Panc1 (cell line): ENCODE results near the gene FGD3. TPM values are rescaled to one million over a fixed set of nuclear protein-coding genes. Genes with fewer than 3 reads are reported as not detected.

ENCODE experiments used
- ATAC-seq: fragments of 200-7000 bp; cut with Tn5 transposase; 2 replicates; pipeline ENCODE4 v1.9.1; 2020; ENCODE audit warnings: mild to moderate bottlenecking, moderate library complexity
- BruUV-seq: library from RNA; stranded (reverse); fragments of 400-500 nt; replicated peaks from 2 replicates; lab custom pipeline; 2021; lab: Mats Ljungman, UMichigan
- CTCF ChIA-PET: fragments of 300-600 bp; sonication (Branson Sonifier 250); formaldehyde crosslinking; loops from one replicate; lab custom pipeline; 2022; ENCODE audit warnings: antibody characterized with exemption; lab: Charles Lee
- POLR2A ChIA-PET: fragments of 300-600 bp; sonication (Branson Sonifier 250); formaldehyde crosslinking; loops from one replicate; lab custom pipeline; 2022; ENCODE audit warnings: antibody characterized with exemption; lab: Charles Lee
- DNase-seq: peaks from one replicate; pipeline ENCODE4 v3.0.0-alpha.2; 2010; ENCODE audit warnings: low read depth, low spot score
- H3K27ac ChIP-seq: 2 replicates; pipeline ENCODE4 v1.5.1; 2011; ENCODE audit warnings: mild to moderate bottlenecking, low read length, inconsistent platforms
- H3K27me3 ChIP-seq: fragments of 200-500 bp; sonication (Bioruptor generic); 2 replicates; pipeline ENCODE4 v1.6.0; 2014; ENCODE audit warnings: low read length, inconsistent platforms; ENCODE audit not compliant: control insufficient read depth, insufficient read depth
- H3K36me3 ChIP-seq: fragments of 200-500 bp; sonication (Bioruptor generic); 2 replicates; pipeline ENCODE4 v1.5.1; 2014; ENCODE audit warnings: inconsistent platforms, mild to moderate bottlenecking, low read length, moderate library complexity; ENCODE audit not compliant: control insufficient read depth, insufficient read depth
- H3K4me1 ChIP-seq: 2 replicates; pipeline ENCODE4 v1.5.1; 2011; ENCODE audit warnings: inconsistent platforms, mild to moderate bottlenecking, low read length, moderate library complexity; ENCODE audit not compliant: control insufficient read depth, insufficient read depth
- H3K4me3 ChIP-seq, 2 experiments: 2 replicates each; pipeline ENCODE4 v1.5.1; 2011 to 2012; ENCODE audit warnings: low read depth in 2 of 2, low read length in 2 of 2, mild to moderate bottlenecking in 2 of 2, inconsistent platforms in 1 of 2, moderate library complexity in 1 of 2
- H3K9me3 ChIP-seq: fragments of 200-500 bp; sonication (Bioruptor generic); 2 replicates; pipeline ENCODE4 v1.5.1; 2014; ENCODE audit warnings: low read depth, mild to moderate bottlenecking, inconsistent platforms, low read length, moderate library complexity; ENCODE audit not compliant: control insufficient read depth, insufficient read depth
- CTCF ChIP-seq: fragments of 450-650 bp; IDR thresholded peaks from 2 replicates; pipeline ENCODE4 v1.5.1; 2017; ENCODE audit warnings: mild to moderate bottlenecking
- POLR2AphosphoS5 ChIP-seq: IDR thresholded peaks from 2 replicates; pipeline ENCODE4 v1.6.1; 2012; ENCODE audit warnings: mild to moderate bottlenecking, low read depth, low read length, moderate library complexity
- SIN3A ChIP-seq: IDR thresholded peaks from 2 replicates; pipeline ENCODE4 v1.6.1; 2012; ENCODE audit warnings: low read depth, mild to moderate bottlenecking, low read length, moderate library complexity, borderline replicate concordance; ENCODE audit not compliant: insufficient read depth
- TCF7L2 ChIP-seq: IDR thresholded peaks from 2 replicates; pipeline ENCODE4 v1.6.1; 2011; ENCODE audit warnings: mild to moderate bottlenecking, low read depth, low read length, inconsistent platforms
- in situ Hi-C: cut with HindIII; loops from 2 replicates; pipeline ENCODE4 v1.10.0; 2016; ENCODE audit warnings: low sequenced_read_pairs, low pct_unique_long_range_greater_than_20kb
- intact Hi-C: fragments of 100-400 bp; cut with micrococcal nuclease; formaldehyde crosslinking; loops from one replicate; pipeline ENCODE4 v1.10.0; 2022; ENCODE audit not compliant: unreplicated experiment
- total RNA-seq: library from RNA; stranded (reverse); gene quantifications from one replicate; pipeline ENCODE4 v1.2.1, GENCODE V29; 2021; ENCODE audit not compliant: unreplicated experiment
- TF ChIP-seq, protein P1 (sequence below), 2 experiments: IDR thresholded peaks; 2 replicates each; pipeline ENCODE4 v1.6.1; 2011 to 2012; ENCODE audit warnings: low read depth in 2 of 2, control low read depth in 1 of 2, low read length in 1 of 2, mild to moderate bottlenecking in 1 of 2, moderate library complexity in 1 of 2; ENCODE audit not compliant: insufficient read depth in 1 of 2

Gene FGD3
- total RNA-seq, 1 experiment from 2014 or later = 0.80 TPM

- intact Hi-C loops = no loop called here
- Histone ChIP-seq H3K4me1 (no peaks in the 10 kb centered on the region), H3K36me3 (no peaks in the 10 kb centered on the region), H3K27ac (no peak overlapping the region), H3K27me3 (no peaks in the 10 kb centered on the region), H3K4me3 (no peak overlapping the region), H3K9me3 (no peaks in the 10 kb centered on the region)
- CTCF ChIA-PET = no interaction called here
- in situ Hi-C loops = no loop called here
- no TSS peak for BruUV-seq
- ATAC-seq (no peak), DNase-seq (no peak)
- POLR2A ChIA-PET = no interaction called here
- TF ChIP-seq POLR2AphosphoS5 (no peak), TCF7L2 (no peak), SIN3A (no peak), CTCF (no peak)
- TF ChIP-seq, protein P1, sequence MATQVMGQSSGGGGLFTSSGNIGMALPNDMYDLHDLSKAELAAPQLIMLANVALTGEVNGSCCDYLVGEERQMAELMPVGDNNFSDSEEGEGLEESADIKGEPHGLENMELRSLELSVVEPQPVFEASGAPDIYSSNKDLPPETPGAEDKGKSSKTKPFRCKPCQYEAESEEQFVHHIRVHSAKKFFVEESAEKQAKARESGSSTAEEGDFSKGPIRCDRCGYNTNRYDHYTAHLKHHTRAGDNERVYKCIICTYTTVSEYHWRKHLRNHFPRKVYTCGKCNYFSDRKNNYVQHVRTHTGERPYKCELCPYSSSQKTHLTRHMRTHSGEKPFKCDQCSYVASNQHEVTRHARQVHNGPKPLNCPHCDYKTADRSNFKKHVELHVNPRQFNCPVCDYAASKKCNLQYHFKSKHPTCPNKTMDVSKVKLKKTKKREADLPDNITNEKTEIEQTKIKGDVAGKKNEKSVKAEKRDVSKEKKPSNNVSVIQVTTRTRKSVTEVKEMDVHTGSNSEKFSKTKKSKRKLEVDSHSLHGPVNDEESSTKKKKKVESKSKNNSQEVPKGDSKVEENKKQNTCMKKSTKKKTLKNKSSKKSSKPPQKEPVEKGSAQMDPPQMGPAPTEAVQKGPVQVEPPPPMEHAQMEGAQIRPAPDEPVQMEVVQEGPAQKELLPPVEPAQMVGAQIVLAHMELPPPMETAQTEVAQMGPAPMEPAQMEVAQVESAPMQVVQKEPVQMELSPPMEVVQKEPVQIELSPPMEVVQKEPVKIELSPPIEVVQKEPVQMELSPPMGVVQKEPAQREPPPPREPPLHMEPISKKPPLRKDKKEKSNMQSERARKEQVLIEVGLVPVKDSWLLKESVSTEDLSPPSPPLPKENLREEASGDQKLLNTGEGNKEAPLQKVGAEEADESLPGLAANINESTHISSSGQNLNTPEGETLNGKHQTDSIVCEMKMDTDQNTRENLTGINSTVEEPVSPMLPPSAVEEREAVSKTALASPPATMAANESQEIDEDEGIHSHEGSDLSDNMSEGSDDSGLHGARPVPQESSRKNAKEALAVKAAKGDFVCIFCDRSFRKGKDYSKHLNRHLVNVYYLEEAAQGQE (IDR thresholded peaks at IDR 0.05; ENCODE audit: insufficient read depth in 1 of 2, low read depth in 2 of 2, low read length in 1 of 2) = no peak
Measured at GRCh38 chr9:93023521-93023815, 76.1 kb downstream of the FGD3 start.

DNA sequence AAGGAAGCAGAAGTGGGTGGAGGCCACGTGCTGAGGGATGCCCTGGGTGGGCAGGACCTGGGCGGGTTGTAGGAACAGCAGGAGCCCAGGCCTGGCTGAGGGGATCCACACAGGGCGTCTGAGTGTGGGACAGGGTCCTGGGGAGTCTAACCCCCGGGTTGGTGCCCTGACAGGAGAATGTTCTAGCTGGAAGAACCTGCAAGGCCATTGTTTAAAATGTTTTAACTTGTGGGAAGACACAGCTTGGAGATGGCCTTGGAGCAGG is 77.3 kb downstream of the FGD3 start:
- TF ChIP-seq POLR2AphosphoS5 (no peak), CTCF (no peak), SIN3A (no peak)
- H3K27ac ChIP-seq = no peak overlapping the region
- no peaks in the 10 kb centered on the region for H3K9me3 ChIP-seq
- no peak for ATAC-seq
- in situ Hi-C loops (no loop called here), intact Hi-C loops (no loop called here)
- ChIA-PET CTCF (no interaction called here), POLR2A (no interaction called here)
- H3K27me3 ChIP-seq = no peaks in the 10 kb centered on the region
- DNase-seq = no peak
- no peak overlapping the region for H3K4me3 ChIP-seq
- H3K36me3 ChIP-seq = no peaks in the 10 kb centered on the region
- no TSS peak for BruUV-seq
- no peaks in the 10 kb centered on the region for H3K4me1 ChIP-seq

DNA sequence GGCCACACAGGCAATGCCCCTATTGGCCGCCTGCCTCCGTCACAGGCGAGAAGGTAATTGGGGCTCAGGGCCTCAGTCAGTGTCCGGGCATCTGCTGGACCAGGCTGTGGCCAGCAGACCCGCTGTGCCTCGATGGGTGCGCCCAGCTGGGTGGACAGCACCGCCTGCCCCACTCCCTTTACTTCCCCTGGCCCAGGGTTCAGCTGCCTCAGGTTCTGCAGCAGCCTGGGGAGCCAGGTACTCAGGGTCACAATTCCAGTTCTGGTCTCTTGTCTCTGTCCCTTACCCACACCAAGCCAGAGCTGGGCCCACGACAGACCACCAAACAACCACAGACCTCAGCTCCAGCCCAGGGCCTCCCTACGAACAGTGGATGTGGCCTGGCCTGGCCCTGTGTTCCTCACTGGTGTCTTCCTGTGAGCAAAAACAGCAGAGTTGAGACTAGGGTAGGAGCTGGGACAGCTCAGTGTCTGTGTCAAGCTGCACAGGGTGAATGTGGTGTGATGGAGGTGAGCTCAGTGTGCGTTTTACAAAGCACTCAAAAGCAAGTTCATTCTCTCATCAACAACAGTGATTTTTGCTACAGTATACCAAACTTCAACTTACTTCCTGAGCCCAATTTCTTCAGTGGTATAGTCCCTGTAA is 77.8 kb downstream of the FGD3 start:
- no peak overlapping the region for H3K27ac ChIP-seq
- TF ChIP-seq, protein P1 (IDR thresholded peaks at IDR 0.05; ENCODE audit: insufficient read depth in 1 of 2, low read depth in 2 of 2, low read length in 1 of 2) = no peak
- TF ChIP-seq SIN3A (no peak), CTCF (no peak), POLR2AphosphoS5 (no peak), TCF7L2 (no peak)
- POLR2A ChIA-PET = no interaction called here
- H3K9me3 ChIP-seq = no peaks in the 10 kb centered on the region
- no peak for ATAC-seq
- DNase-seq = no peak
- H3K4me3 ChIP-seq = no peak overlapping the region
- H3K4me1 ChIP-seq = no peaks in the 10 kb centered on the region
- CTCF ChIA-PET = no interaction called here
- in situ Hi-C loops (no loop called here), intact Hi-C loops (no loop called here)
- no peaks in the 10 kb centered on the region for H3K27me3 ChIP-seq
- H3K36me3 ChIP-seq = no peaks in the 10 kb centered on the region
- BruUV-seq = no TSS peak
